NCI-H146 treated with DMSO at 0.1 percent for 48 hours (cell line): ENCODE measurements around the gene ROBO3.

Experiments used
- DNase-seq: peaks from one replicate; lab custom pipeline; 2025; ENCODE audit not compliant: unreplicated experiment; lab: John Stamatoyannopoulos, UW

Gene ROBO3

DNA sequence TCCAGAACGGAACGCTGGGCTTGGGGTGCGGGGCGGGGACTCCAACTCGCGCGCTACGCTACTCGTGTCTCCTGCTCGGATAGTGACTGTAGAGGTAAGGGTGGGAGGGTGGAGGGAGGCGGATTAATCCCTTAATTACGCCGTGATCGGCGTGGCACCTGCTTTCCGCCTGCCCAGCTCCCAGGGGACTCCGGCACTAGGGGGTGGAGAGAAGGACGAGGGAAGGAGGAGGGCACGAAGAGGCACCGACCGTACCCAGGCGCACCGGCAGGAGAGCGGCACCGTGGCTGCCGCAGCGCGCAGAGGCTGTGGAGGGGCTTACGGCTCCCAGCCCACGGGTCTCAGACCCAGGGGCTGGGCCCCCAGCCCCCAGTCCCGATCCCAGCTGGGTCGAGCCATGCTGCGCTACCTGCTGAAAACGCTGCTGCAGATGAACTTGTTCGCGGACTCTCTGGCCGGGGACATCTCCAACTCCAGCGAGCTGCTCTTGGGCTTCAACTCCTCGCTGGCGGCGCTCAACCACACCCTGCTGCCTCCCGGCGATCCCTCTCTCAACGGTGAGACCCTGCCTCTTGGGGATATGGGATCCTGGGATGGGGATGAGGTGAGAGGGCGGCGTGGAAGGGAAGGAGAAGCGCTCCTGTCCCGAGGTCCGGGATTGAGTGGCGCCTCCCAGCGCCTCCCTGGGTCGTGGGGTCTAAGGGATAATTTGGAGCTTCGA lies at the start of gene ROBO3:
ROBO3 (plus strand) TSS at position 252 of the 721 bp plus-strand sequence; CDS start at position 398, 146 bp downstream.
- no peak for DNase-seq

DNA sequence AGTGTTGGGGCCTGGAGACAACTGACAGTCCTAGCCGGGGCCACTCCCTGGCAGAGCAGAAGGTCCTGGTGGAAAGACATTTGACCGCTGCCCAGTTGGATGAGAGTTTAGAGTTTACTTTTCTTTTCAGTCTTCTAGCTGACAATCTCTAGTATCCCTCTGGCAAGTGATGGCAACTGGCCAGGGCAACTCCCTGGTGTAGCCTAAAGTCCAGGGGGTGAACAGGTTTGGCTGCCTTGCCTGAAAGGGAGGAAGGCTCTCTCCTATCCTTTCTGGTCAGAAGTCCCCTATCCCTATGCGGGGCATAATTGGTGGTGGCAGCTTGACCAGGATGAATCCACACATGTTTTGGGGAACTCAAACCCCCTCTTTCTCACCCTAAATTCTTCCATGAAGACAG lies 48.2 kb upstream of the ROBO3 start:
- DNase-seq: no peak

DNA sequence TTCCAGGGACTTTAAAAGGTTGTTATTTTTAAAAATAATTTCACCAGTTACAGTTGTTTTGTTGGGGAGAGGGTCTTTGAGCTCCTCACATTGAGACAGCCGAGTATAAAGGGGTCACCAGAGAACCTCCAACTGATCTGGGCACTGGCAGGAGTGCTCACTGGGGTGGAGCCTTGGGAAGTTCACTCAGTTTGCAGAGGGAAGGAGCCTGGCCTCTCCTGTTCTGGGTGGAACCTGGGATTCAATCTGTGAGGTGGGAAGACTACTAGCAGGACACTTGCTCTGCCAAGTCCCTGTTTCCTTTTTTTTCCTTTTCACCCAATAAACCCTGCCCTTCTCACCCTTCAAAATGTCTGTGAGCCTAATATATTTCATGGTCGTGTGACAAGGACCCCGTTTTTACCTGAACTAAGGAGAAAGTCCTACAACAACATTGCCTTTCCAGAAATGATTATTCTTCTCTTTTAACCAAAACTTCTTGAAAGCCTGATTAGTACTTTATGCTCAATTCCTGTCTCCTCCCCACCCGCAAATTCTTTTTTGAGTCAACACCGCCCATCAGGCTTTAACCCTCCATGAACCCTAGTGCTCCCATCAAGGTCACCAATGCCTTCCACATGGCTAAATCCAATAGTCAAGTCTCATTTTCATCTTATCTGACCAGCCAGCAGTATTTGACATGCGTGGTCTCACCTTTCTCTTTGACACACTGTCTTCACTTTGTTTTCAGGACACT lies 43.1 kb upstream of the ROBO3 start:
- no peak for DNase-seq

GRCh38 chr11:124823512-124824376 lies 41.5 kb upstream of the ROBO3 start:
- no peak for DNase-seq

- DNase-seq: no peak
These were observed 39.4 kb upstream of the ROBO3 start for GRCh38 chr11:124825876-124826275.

- no peak for DNase-seq
These were observed 35.2 kb upstream of the ROBO3 start for GRCh38 chr11:124829986-124830385.

- DNase-seq: no peak
These were observed 34.5 kb upstream of the ROBO3 start for GRCh38 chr11:124830749-124831148.

DNA sequence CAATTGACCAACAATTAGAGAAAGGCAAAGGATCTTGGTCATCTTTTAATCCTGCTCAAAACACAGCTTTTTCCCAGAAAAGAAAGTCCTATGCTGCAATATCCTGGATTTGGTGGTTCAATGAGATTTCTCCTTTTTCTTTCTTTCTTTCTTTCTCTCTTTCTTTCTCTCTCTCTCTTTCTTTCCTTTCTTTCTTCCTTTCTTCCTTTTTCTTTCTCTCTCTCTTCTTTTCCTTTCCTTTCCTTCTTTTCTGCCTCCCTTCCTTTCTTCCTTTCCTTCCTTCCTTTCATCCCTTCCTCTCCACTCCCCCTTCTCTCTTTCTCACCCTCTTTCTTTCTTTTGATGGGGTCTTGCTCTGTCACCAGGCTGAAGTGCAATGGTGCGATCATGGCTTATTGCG lies 33.3 kb upstream of the ROBO3 start:
- DNase-seq: no peak

- no peak for DNase-seq
These were observed 32.7 kb upstream of the ROBO3 start for GRCh38 chr11:124832571-124832970.

- DNase-seq: no peak
These were observed 30.6 kb upstream of the ROBO3 start for GRCh38 chr11:124834526-124835180.

- no peak for DNase-seq
These were observed 29.3 kb upstream of the ROBO3 start for GRCh38 chr11:124835918-124836317.

- DNase-seq: peak; percentile 65
These were observed 27.8 kb upstream of the ROBO3 start for GRCh38 chr11:124837491-124837856.

DNA sequence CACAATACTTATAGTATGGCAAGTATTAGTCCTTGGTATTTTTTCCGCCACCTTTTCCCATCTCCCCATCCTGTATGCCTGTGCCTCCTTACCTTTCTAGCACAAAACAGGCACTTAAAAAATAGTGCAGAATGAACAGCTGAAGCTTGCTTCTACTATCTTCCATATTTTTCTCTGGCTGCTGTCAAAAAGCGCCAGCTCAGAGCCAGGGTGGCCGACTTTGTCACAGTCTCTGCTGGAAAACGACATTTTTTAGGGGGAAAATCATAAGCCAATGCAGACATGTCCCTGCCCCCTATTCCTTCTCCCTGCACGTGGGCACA lies 26.5 kb upstream of the ROBO3 start:
- DNase-seq: no peak

GRCh38 chr11:124839128-124839971 lies 25.9 kb upstream of the ROBO3 start:
- DNase-seq: peak; percentile 16

DNA sequence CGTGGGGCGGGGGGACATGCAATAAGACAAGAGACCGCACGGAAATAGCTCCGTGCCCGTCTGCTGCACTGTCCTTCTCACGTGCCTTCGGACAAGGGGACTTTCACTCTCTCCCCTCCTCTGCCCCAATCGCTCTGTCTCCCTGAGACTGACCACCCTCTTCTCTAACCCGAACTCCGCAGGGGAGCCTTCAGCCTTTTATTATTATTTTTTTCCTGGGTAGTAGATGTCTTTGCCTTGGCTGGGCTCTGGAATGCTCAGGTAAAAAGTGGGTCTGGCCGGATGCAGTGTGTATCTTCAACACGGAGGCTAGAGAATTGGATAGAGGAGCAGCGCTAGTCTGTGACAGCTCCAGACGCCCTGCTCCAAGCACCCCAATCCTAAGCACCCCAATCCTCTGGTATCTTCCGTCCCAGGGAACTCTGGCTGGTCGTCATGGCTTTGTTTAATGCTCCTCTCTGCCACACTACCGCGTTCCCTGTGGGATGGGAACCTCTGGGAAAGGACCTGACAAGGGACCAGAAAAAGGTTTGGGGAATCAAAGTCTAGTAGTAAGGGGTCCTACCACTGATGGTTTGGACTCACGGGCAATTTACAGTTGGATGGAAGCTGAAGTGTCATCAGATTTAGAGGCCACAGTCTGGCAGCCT lies 25.1 kb upstream of the ROBO3 start:
- no peak for DNase-seq

- DNase-seq: no peak
These were observed 24.6 kb upstream of the ROBO3 start for GRCh38 chr11:124840666-124841065.

DNA sequence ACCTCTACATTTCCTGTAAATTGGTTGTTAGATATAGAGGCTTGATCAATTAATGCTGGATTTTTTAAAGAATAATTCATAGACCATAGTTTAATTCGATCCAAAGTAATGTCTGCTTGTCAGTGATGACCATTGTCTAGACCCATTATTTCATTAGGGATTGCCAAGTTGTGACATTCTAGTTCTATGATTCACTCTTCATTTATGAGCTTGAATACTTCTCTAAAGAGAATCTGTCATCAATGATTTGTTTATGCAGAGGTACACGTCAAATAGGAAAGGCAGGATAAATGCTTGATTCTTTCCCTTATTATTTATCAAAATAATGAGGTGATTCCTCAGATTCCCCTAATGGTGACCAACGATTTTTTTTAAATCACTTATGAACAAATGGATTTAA lies 24.0 kb upstream of the ROBO3 start:
- DNase-seq: no peak

DNA sequence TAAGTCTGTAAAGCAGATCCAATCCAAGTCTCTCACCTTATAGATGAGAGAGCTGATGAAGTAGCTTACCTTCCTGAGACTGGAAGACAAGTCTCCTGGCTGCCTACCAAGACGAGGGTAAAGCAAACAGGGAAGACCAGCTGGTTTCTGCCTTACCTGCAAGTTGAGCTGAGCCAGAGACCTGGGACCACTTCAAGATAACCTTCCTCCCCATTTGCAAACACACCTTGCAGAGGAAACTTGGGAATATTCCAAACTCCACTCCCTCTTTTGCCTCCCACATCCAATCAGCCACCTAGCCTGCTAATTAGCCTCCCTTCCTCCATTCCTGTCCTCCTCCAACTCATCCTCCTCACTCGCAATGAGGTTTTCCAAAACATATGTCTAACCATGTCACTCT lies 23.4 kb upstream of the ROBO3 start:
- no peak for DNase-seq

- DNase-seq: no peak
These were observed 22.9 kb upstream of the ROBO3 start for GRCh38 chr11:124842305-124842704.

DNA sequence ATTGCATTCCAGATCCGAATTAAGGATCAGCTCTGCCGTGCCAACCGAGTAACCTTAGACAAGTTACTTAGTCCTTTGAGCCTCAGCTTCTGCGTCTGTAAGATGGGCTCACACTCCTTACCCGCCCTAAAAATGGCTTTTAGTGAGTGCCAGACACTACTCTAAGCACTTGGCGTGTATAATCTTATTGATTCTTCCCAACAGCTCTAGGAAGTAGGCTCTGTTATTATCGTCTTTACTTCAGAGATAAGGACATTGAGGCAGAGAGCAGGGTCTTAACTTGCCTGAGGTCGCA lies 21.7 kb upstream of the ROBO3 start:
- no peak for DNase-seq
